ENCODE results near the gene HES5.

Gene HES5

GRCh38 chr1:2514863-2515762 is 14.9 kb downstream of the HES5 start:
- DNase-seq = no peak

GRCh38 chr1:2513939-2514652 is 16.0 kb downstream of the HES5 start:
- DNase-seq = no peak

DNA sequence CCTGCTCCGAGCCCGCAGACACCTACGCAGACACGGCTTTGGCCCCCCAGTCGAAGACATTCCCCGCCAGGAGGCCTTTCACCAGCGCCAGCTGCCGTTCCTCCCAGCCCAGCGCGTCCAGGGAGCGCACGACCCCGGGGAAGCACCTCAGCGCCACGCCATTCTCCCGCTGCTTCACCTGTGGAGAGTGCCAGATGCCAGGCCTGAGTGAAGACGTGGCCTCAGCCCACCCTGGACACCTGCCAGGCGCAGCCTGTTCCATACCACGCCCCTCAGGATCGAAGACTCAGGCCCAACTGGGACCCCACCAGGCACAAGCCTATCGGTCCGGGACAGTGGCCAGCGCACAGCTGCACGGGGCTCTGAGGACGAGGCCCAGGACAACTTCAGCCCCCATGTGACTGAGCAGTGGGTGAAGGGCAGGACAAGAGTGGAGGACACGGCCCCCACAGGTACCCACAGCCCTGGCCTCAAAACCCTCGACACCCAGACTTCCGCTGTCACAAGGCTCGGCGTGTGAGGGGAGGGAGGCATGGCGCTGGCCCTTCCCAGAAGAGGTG is 17.1 kb downstream of the HES5 start:
- no peak for DNase-seq

DNA sequence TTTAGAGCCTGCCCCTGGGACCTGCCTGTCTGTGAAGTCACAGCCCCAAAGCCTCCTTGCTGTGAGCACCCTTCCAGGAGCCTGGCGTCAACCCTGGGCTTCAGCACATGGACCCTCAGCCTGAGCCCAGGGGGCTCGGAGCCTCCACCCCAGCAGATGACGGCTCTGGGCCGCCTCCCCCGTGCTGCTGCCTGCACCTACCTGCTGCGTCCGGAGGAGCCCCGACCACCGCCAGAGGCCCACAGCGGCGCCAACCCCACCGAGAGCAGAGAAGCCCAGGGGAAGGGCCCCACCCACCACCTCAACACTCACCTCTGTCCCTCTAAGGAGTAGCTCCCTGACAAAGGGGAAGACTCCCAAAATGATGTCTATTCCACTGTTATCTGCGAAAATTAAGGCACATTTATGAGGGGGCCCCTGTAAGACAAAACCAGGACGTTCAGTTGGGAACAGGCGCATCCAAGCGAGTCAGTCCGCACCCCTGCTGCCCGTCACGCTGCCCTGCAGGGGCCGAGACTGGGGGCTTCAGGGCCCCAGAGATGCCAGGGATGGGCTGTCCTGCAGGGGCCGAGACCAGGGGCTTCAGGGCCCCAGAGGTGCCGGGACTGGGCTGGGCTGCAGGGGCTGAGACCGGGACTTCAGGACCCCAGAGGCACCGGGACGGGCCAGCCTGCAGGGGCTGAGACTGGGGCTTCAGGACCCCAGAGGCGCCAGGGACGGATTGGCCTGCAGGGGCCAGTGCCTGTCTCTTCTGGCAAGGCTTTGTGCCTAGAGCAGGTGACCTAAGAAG is 19.5 kb downstream of the HES5 start:
- no peak for DNase-seq

- DNase-seq = no peak
Observed at GRCh38 chr1:2509589-2509988, 20.5 kb downstream of the HES5 start.

DNA sequence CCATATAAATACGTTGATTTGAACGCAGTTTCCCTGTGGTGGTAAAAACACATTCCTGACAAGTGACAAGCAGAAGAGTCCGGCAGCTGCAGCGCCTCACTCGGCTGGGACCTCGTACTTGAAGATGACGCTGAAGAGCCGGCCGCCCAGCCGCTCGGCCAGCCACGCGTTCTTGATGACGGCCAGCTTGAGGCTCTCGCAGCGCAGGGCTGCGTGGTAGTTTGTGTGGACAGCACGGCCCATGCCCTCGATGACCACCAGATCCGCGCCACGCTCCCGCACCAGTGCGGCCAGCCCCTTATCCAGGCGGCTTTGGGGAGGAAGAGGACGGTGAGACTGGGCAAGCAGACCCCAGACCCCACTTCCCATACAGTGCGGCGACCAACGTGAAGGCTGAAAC is 21.3 kb downstream of the HES5 start:
- DNase-seq = no peak

DNA sequence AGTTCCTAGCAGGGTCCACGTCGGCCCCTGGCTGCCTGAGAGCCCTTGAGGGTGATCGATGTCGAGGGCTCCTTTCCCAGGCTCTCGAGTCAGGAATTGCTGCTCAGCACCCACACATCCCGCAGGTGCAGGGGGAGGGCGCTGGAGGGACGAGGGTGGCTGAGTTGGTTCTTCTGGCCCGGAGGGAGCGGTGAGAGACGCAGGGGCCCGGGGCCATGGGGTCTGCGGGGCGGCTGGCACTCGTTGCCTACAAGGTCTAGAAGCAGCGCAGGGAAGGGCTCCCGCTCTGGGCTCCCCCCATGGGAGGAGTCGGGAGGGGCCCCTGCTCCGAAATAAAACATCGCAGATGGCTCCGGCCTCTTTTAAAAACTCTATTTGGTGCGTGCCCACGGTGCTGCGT is 21.9 kb downstream of the HES5 start:
- DNase-seq = no peak

DNA sequence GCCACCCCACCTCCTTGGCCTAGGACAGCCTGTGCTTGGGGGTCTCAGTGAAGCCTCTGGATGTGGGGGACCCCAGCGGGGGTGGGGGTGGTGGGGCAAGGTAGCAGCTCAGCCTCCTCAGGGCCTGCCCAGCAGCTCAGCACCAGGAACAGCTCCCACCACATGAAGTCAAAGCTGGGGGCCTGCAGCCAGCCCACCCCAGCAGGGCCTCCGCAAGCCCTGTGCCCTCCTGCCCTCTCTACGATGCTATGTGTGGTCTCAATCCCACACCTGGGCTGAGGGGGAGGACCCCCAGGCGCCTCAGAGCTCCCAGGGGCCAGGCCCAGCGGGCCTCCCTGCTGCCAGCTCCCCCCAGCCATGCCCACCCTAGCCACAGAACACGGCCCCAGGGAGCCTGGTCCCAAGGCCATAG is 22.3 kb downstream of the HES5 start:
- no peak for DNase-seq

DNA sequence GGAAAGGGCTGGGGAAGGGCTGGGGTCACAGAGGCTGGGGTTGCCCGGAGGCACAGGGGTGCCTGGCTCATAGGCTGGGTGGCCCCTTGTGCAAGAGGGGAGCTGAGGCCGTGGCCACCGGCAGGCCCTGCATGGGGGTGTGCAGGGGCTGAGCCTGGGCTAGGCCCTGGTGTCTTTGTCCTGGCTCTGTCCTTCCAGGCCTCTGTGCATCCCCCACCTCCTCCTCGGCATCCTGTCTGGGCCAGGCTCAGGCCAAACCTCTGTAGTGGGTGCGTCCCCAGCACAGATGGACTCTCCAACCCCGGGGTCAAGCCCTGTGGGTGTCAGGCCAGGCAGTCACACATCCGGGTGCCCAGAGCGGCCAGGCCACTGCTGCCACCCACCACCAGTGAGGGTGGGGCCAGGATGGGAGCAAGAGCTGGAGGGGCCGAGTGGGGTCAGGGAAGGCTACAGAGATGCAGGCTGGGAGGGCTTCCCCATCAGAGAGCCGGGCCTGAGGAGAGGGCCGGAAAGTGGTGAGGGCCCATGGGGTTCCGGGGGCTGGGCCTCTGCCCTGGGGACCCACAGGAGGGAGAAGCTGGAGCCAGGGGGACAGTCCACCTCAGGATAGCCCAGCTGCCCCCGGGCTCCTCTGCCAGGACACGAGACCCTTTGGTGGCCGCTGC is 23.0 kb downstream of the HES5 start:
- no peak for DNase-seq

DNA sequence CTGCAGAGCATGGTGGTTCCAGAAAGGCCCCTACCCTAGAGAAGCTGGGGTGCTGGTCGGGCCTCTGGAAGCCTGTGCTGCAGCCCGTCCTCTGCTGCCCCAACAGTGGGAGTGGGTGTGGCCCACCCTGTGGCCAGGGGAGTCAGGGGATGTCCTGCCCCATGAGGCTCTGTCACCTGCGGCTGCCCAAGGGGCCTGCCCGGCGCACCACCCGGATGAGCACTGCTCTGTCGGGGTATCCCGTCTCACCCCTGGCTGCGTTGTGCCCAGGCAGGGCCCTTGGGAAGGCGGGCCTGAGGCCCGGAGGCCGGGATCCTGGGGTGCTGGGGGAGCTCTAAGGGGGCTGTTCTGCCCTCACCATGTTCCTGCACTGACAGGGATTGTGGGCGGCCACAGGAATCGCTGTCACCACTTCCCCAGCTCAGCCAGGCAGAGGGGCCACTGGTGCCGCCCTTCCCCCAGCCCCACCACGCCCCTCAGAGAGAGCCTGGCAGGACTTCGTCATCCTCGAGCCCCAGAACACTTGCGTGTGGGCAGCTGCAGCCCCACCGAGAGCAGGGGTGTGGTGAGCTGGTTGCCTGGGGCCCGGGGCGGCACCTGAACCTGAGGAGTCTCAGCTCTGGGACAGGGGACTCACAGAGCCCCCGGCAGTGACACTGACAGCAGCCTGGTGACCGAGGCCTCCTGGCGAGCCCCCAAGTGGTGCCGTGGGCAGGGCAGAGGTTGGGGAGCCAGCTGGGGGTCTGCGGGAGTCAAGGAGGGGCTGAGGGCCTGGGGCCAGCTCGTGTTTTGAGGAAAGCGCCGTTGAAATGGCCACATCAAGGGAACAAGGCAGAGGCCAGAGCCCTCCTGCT is 23.8 kb downstream of the HES5 start:
- DNase-seq = no peak

DNA sequence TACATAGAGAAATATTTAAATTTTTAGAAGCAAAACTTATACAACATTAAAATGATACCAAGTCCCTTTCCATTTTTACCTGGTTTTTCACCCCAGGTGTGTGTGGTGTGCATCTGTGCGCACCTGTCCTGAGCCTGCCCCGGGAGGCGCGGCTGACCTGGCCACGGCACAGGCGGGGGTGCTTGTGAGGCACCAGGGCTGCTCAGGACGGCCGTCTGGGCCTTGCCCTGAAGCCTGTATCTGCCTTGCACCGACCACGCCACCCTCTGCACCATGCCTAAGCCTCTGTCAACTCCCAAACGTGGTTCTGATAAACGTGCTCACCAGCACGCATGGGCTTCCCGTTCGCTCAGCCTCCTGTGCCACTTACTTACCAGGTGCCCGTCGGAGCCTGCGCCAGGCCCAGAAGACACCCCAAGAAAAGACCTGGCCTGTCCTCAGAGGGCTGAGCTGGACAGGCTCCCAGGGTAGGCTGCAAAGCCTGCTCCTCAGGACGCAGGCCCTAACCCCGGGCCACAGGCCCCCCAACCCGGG is 24.5 kb downstream of the HES5 start:
- DNase-seq = no peak

DNA sequence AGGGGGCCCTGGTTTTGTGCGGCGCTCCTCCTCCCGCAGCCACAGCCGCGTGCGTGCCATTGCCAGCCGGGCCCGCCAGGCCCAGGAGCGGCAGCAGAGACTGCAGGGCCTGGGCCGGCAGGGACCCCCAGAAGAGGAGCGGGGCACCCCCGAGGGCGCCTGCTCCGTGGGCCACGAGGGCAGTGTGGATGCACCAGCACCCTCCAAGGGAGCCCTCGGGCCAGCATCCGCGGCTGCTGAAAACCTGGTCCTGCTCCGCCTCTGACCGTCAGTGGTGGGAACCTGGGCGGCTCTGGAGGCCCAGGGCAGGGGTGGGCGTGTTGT is 25.2 kb downstream of the HES5 start:
- no peak for DNase-seq

DNA sequence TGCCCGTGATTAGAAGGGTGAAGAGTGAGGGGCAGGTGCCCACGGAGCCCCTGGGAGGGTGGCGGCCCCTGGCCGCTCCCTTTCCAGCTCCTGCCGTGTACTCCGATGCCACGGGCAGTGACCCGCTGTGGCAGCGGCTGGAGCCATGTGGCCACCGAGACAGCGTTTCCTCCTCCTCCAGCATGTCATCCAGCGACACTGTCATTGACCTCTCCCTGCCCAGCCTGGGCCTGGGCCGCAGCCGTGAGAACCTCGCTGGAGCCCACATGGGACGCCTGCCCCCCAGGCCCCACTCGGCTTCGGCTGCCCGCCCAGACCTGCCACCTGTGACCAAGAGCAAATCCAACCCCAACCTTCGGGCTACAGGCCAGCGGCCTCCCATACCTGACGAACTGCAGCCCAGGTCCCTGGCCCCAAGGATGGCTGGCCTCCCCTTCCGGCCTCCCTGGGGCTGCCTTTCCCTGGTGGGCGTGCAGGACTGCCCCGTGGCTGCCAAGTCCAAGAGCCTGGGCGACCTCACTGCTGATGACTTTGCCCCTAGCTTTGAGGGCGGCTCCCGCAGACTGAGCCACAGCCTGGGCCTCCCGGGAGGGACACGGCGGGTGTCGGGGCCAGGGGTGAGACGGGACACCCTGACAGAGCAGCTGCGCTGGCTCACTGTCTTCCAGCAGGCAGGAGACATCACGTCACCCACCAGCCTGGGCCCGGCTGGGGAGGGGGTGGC is 25.7 kb downstream of the HES5 start:
- DNase-seq = no peak

- DNase-seq = no peak
Observed at GRCh38 chr1:2503554-2504224, 26.4 kb downstream of the HES5 start.

GRCh38 chr1:2502661-2503553 is 27.2 kb downstream of the HES5 start:
- no peak for DNase-seq

- DNase-seq = no peak
Observed at GRCh38 chr1:2502210-2502609, 27.9 kb downstream of the HES5 start.

DNA sequence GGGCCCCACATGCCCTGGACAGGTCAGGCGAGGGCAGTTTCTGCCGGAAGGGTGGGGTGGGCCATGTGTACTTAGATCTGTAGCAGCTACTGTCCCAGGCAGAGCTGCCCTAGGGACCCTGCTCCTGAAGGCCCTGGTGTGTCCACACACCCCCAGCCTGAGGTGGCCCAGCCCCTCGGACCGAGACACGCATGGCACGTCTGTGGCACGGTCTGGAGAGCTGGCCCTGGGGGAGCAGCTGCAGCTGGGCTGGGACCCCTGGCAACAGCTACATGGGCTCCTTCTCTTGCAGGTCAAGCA is 28.3 kb downstream of the HES5 start:
- no peak for DNase-seq

- DNase-seq = no peak
Observed at GRCh38 chr1:2501041-2501819, 28.8 kb downstream of the HES5 start.
